ENCODE results near the gene GAS6.

Gene GAS6

DNA sequence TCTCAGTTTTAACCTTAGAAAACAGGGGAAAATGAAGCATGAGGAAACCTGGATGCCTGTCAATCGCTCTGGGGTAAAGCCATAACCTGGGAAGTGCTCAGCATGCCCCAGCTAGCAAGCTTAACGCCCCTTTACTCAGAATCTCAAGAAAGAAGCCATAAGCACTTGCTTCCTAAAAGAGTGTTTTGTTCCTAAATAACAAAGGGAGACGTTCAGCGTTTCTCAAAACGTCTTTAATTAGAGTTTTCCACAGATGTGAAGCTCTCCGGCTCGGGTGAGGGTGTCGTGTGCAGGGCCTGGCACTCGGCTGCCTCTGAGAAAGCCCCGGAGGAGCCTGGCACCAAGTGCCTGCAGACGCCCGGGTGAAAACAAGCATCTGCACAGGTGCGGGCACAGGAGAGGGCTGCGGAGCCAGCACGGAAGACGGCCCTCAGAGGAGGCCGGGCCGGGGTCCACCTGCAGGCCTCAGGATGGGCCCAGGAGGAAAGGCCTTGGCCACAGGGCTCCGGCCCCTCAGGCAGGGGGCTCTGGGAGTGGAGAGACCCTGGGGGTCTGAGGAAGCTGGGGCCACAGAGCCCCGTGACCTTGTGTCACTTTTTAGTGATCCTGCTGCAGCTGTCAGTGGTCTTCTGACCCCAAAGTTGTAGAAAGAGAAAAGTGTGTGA, 6.2 kb downstream of the GAS6 start:
- no peak overlapping the region for H3K4me3 ChIP-seq (replicated peaks; ENCODE audit: low read depth, low read length)
- no peak for DNase-seq (ENCODE audit: extremely low read depth, insufficient read length)
- H3K36me3 ChIP-seq (ENCODE audit: control insufficient read depth, insufficient read depth, low read length): no peaks in the 10 kb centered on the region
- no peaks in the 10 kb centered on the region; the same call in 1 of the 2 replicates for H3K27me3 ChIP-seq (replicated peaks; ENCODE audit: control insufficient read depth, insufficient read depth, low read length)
- TF ChIP-seq, protein P1, sequence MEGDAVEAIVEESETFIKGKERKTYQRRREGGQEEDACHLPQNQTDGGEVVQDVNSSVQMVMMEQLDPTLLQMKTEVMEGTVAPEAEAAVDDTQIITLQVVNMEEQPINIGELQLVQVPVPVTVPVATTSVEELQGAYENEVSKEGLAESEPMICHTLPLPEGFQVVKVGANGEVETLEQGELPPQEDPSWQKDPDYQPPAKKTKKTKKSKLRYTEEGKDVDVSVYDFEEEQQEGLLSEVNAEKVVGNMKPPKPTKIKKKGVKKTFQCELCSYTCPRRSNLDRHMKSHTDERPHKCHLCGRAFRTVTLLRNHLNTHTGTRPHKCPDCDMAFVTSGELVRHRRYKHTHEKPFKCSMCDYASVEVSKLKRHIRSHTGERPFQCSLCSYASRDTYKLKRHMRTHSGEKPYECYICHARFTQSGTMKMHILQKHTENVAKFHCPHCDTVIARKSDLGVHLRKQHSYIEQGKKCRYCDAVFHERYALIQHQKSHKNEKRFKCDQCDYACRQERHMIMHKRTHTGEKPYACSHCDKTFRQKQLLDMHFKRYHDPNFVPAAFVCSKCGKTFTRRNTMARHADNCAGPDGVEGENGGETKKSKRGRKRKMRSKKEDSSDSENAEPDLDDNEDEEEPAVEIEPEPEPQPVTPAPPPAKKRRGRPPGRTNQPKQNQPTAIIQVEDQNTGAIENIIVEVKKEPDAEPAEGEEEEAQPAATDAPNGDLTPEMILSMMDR (IDR thresholded peaks at IDR 0.05; ENCODE audit: insufficient read depth, low read length, poor library complexity, severe bottlenecking): no peak

- no peak for DNase-seq (ENCODE audit: extremely low read depth, insufficient read length)
- no peak overlapping the region for H3K4me3 ChIP-seq (replicated peaks; ENCODE audit: low read depth, low read length)
- H3K27me3 ChIP-seq (replicated peaks; ENCODE audit: control insufficient read depth, insufficient read depth, low read length): no peaks in the 10 kb centered on the region; the same call in 1 of the 2 replicates
- no peaks in the 10 kb centered on the region for H3K36me3 ChIP-seq (ENCODE audit: control insufficient read depth, insufficient read depth, low read length)
- TF ChIP-seq, protein P1 (IDR thresholded peaks at IDR 0.05; ENCODE audit: insufficient read depth, low read length, poor library complexity, severe bottlenecking): no peak
Observed at GRCh38 chr13:113856716-113857065, 7.2 kb downstream of the GAS6 start.

DNA sequence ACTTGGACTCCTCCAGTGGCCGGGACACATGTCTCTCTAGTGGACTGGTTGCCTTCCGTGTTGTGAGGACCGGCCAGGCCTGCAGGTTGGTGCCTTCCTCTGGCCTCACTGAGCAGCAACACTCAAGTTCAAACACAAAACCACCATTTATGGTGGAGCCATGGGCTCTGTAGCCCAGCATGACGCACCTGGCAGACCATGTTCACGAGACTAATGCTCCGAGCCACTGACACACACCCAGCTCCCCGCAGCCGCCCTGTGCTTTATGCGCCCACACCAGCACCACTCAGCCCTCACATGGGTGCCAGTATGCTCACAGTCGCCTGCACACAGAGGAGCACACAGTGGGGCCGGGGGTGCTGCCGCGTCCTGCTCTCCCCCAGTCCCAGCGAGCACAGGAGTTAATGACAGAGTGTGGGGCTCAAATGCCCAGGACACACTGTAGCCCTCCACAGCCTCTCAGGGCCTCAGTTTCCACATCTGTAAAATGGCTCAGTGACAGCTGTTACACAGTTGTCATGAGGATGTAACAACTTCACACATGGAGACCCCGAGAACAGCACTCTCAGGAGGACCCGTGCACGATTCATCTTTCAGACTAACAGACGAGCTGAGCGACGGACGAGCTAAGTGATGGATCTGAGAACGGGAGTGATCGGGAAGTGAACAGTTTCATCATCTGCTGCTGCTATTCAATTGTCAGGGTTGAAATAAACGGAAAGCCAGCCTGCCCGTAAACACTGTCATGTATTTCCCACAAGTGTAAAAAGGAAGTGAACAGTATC, 7.8 kb downstream of the GAS6 start:
- TF ChIP-seq, protein P1 (IDR thresholded peaks at IDR 0.05; ENCODE audit: insufficient read depth, low read length, poor library complexity, severe bottlenecking): no peak
- Histone ChIP-seq H3K27me3 (replicated peaks; ENCODE audit: control insufficient read depth, insufficient read depth, low read length) (no peaks in the 10 kb centered on the region; the same call in 1 of the 2 replicates), H3K4me3 (replicated peaks; ENCODE audit: low read depth, low read length) (no peak overlapping the region), H3K36me3 (ENCODE audit: control insufficient read depth, insufficient read depth, low read length) (no peaks in the 10 kb centered on the region)
- DNase-seq (ENCODE audit: extremely low read depth, insufficient read length): no peak

DNA sequence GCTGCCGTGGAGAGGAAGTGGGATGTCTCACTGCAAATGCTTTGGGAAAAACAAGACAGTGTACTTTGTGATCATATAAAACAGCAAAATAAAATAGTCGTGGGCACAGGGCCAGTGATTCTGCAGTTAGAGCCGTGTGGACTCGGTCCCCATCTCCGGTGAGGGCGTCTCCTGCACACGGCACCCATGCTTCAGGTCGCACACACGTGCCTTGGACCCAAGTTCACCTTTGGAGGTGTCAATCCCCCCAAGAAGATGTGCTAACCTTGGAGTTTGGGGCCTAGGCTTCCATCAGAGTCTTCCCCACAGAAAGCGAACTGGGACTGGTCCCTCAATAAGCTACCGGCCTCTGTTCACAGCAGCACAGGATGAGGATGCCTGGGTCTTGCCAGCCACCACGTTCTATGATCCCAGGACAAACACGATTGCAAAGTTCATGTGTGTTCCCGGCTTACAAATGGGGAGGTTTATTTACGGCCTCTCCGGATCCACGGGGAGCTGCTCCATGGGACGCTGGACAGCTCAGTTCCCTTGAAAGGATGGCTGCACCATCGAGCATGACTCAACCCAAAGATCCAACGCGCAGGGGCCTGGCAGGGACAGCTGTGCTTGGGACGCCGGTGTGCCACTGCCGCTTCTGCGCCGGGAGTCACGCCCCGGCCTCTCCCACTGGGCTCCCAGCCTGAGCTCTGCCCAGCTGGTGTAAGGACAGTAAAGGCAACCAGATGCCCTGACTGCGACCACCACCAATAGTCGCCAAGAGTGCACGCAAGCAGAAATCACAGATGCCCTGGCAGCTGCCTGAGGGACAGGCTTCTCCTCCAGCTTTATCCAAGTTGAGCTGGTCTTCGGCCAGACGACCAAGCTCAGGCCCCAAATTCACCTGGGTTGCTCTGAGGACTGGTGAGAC, 8.6 kb downstream of the GAS6 start:
- TF ChIP-seq, protein P1 (IDR thresholded peaks at IDR 0.05; ENCODE audit: insufficient read depth, low read length, poor library complexity, severe bottlenecking): no peak
- DNase-seq (ENCODE audit: extremely low read depth, insufficient read length): no peak
- no peaks in the 10 kb centered on the region; the same call in 1 of the 2 replicates for H3K27me3 ChIP-seq (replicated peaks; ENCODE audit: control insufficient read depth, insufficient read depth, low read length)
- H3K36me3 ChIP-seq (ENCODE audit: control insufficient read depth, insufficient read depth, low read length): no peaks in the 10 kb centered on the region
- no peak overlapping the region for H3K4me3 ChIP-seq (replicated peaks; ENCODE audit: low read depth, low read length)

GRCh38 chr13:113854238-113855011, 9.5 kb downstream of the GAS6 start:
- TF ChIP-seq, protein P1 (IDR thresholded peaks at IDR 0.05; ENCODE audit: insufficient read depth, low read length, poor library complexity, severe bottlenecking): no peak
- Histone ChIP-seq H3K36me3 (ENCODE audit: control insufficient read depth, insufficient read depth, low read length) (no peaks in the 10 kb centered on the region), H3K27me3 (replicated peaks; ENCODE audit: control insufficient read depth, insufficient read depth, low read length) (no peaks in the 10 kb centered on the region; the same call in 1 of the 2 replicates), H3K4me3 (replicated peaks; ENCODE audit: low read depth, low read length) (no peak overlapping the region)
- DNase-seq (ENCODE audit: extremely low read depth, insufficient read length): no peak
